ENCODE data around the gene CERS6. TPM values are rescaled to one million over a fixed set of nuclear protein-coding genes. Genes with fewer than 3 reads are reported as not detected.

The CERS6 gene
- total and polyA plus RNA-seq, 10 of the 15 experiments (the other 5 are each of a cell fraction or from before 2014, with no cell fraction given) = 1.3 to 20.4 (median 14.1) TPM

DNA sequence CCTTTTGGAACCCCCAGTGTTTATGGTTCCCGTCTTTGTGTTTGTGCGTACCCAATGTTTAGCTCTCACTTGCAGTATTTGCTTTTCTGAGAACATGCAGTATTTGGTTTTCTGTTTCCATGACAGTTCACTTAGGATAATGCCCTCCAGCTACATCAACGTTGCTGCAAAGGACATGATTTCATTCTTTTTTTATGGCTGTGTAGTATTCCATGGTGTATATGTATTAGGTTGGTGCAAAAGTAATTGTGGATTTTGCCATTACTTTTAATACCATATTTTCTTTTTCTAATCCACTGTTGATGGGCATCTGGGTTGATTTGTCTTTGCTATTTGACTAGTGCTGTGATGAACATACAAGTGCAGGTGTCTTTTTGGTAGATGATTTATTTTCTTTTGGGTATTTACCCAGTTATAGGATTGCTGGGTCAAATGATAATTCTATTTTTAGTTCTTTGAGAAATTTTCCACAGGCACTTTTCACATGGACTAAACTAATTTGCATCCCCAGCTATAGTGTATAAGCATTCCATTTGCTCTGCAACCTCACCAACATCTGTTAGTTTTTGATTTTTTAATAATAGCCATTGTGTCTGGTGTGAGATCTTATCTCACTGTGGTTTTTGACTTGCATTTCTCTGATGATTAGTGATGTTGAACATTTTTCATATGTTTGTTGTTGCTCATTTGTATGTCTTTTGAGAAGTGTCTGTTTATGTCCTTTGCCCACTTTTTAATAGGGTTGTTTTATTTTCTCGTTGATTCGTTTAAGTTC, 63.6 kb downstream of the CERS6 start:
- Histone ChIP-seq H3K4me3 (no peak overlapping the region), H3K79me2 (ENCODE audit: control insufficient read depth, insufficient read depth, low read length) (peaks cover 89% of the 10 kb centered on the region), H3K4me1 (ENCODE audit: control insufficient read depth, insufficient read depth, low read length) (peaks cover 54% of the 10 kb centered on the region), H3K4me2 (ENCODE audit: control insufficient read depth, insufficient read depth) (no peak overlapping the region), H3K9me3 (replicated peaks; ENCODE audit: control insufficient read depth, insufficient read depth, low read length) (no peaks in the 10 kb centered on the region; the same call in 1 of the 3 replicates), H3K9ac (ENCODE audit: control insufficient read depth, insufficient read depth, low read length) (no peak overlapping the region), H3K27ac (ENCODE audit: control insufficient read depth, insufficient read depth) (no peak overlapping the region), H4K20me1 (ENCODE audit: control insufficient read depth, insufficient read depth) (no peaks in the 10 kb centered on the region), H3K27me3 (replicated peaks in 1 of 2; ENCODE audit: control insufficient read depth in 2 of 2, insufficient read depth in 2 of 2, low read length in 1 of 2) (no peaks in the 10 kb centered on the region), H3K36me3 (ENCODE audit: control insufficient read depth in 2 of 2, insufficient read depth in 2 of 2, low read length in 1 of 2) (no peaks in the 10 kb centered on the region), H2AFZ (ENCODE audit: control insufficient read depth, low read depth, low read length) (no peak overlapping the region)
- ChIA-PET RAD21 (ENCODE audit: unreplicated experiment) (no interaction called here), CTCF (no interaction called here), SMC1A (ENCODE audit: uncharacterized antibody, unreplicated experiment) (interaction anchor here (0.7 to 1.0 kb wide), 2 partner anchors 101 to 510 kb away, joined by 3 read pairs; no protein-coding TSS in a partner anchor), POLR2A (no interaction called here)
- 85% methylated on average over 5 of the region's 5 CpGs for WGBS (ENCODE audit: insufficient coverage, insufficient replicate concordance, low lambda C conversion rate, missing lambda C conversion rate)
- intact Hi-C loops (cut with micrococcal nuclease; ENCODE audit: unreplicated experiment) = no loop called here
- ATAC-seq (no peak), DNase-seq (ENCODE audit: low read depth, low spot score) (no peak), FAIRE-seq (no peak)
- TF ChIP-seq BCL11A (IDR thresholded peaks at IDR 0.05; ENCODE audit: low read depth, low read length) (no peak), RCOR1 (conservative IDR thresholded peaks at IDR 0.05; ENCODE audit: low read depth, low read length) (no peak), IKZF1 (conservative IDR thresholded peaks at IDR 0.05) (no peak)
- in situ Hi-C loops (cut with MboI) = no loop called here
- BruUV-seq (replicated peaks) = no TSS peak

- Histone ChIP-seq H3K36me3 (ENCODE audit: control insufficient read depth in 2 of 2, insufficient read depth in 2 of 2, low read length in 1 of 2) (no peaks in the 10 kb centered on the region), H3K27me3 (replicated peaks in 1 of 2; ENCODE audit: control insufficient read depth in 2 of 2, insufficient read depth in 2 of 2, low read length in 1 of 2) (no peaks in the 10 kb centered on the region), H3K4me3 (peak overlapping the region; percentile 2; the same call in 1 of the 2 replicates), H3K27ac (ENCODE audit: control insufficient read depth, insufficient read depth) (peak overlapping the region; percentile 42), H2AFZ (ENCODE audit: control insufficient read depth, low read depth, low read length) (no peak overlapping the region), H4K20me1 (ENCODE audit: control insufficient read depth, insufficient read depth) (no peaks in the 10 kb centered on the region; the same call in 1 of the 2 replicates), H3K79me2 (ENCODE audit: control insufficient read depth, insufficient read depth, low read length) (peaks cover 83% of the 10 kb centered on the region), H3K9ac (ENCODE audit: control insufficient read depth, insufficient read depth, low read length) (no peak overlapping the region), H3K4me1 (ENCODE audit: control insufficient read depth, insufficient read depth, low read length) (peaks cover 47% of the 10 kb centered on the region), H3K4me2 (ENCODE audit: control insufficient read depth, insufficient read depth) (peak overlapping the region; percentile 45), H3K9me3 (replicated peaks; ENCODE audit: control insufficient read depth, insufficient read depth, low read length) (no peaks in the 10 kb centered on the region; the same call in 1 of the 3 replicates)
- SMC1A ChIA-PET (ENCODE audit: uncharacterized antibody, unreplicated experiment) = interaction anchor here (1.0 kb wide), 1 partner anchor 99 kb away, joined by 3 read pairs; no protein-coding TSS in a partner anchor
- ATAC-seq (no peak), DNase-seq (ENCODE audit: low read depth, low spot score) (no peak), FAIRE-seq (no peak)
- WGBS (ENCODE audit: insufficient coverage, insufficient replicate concordance, low lambda C conversion rate, missing lambda C conversion rate) = 71% methylated on average over 6 of the region's 6 CpGs
- CTCF ChIA-PET = no interaction called here
- intact Hi-C loops (cut with micrococcal nuclease; ENCODE audit: unreplicated experiment) = no loop called here
- RAD21 ChIA-PET (ENCODE audit: unreplicated experiment) = no interaction called here
- POLR2A ChIA-PET = no interaction called here
- in situ Hi-C loops (cut with MboI) = no loop called here
- no TSS peak for BruUV-seq (replicated peaks)
- no peak for TF ChIP-seq ATF2 (IDR thresholded peaks at IDR 0.05; ENCODE audit: low read length)
- no peak for TF ChIP-seq EP300 (IDR thresholded peaks at IDR 0.05; ENCODE audit: borderline replicate concordance in 1 of 2, control insufficient read depth in 1 of 2, low read depth in 2 of 2, low read length in 2 of 2)
- no peak for TF ChIP-seq STAT3 (IDR thresholded peaks at IDR 0.05; ENCODE audit: low read depth, low read length)
- TF ChIP-seq, protein P1, sequence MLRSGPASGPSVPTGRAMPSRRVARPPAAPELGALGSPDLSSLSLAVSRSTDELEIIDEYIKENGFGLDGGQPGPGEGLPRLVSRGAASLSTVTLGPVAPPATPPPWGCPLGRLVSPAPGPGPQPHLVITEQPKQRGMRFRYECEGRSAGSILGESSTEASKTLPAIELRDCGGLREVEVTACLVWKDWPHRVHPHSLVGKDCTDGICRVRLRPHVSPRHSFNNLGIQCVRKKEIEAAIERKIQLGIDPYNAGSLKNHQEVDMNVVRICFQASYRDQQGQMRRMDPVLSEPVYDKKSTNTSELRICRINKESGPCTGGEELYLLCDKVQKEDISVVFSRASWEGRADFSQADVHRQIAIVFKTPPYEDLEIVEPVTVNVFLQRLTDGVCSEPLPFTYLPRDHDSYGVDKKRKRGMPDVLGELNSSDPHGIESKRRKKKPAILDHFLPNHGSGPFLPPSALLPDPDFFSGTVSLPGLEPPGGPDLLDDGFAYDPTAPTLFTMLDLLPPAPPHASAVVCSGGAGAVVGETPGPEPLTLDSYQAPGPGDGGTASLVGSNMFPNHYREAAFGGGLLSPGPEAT (IDR thresholded peaks at IDR 0.05; ENCODE audit: low read depth) = no peak
- no peak for TF ChIP-seq SUPT20H (IDR thresholded peaks at IDR 0.05; ENCODE audit: borderline replicate concordance, control insufficient read depth, low read depth, low read length)
- TF ChIP-seq NBN (IDR thresholded peaks at IDR 0.05) = no peak
- TF ChIP-seq LARP7 (IDR thresholded peaks at IDR 0.05) = no peak
- no peak for TF ChIP-seq ELK1 (IDR thresholded peaks at IDR 0.05; ENCODE audit: low read depth, low read length)
- no peak for TF ChIP-seq ESRRA (IDR thresholded peaks at IDR 0.05; ENCODE audit: low read length)
These were observed 65.1 kb downstream of the CERS6 start for GRCh38 chr2:168521053-168521741.

Measured in GM12878 (cell line).